NCI-H146 (cell line): ENCODE results near the gene SEMA3F.
"Not testable (repeated sequence)": the region's sequence is repeated elsewhere in the genome, so short reads cannot be mapped to it uniquely, and the experiment has no call there.

ENCODE experiments used
- DNase-seq: peaks from one replicate; lab custom pipeline; 2025; lab: John Stamatoyannopoulos, UW

SEMA3F gene

GRCh38 chr3:50211930-50212329 is 56.8 kb downstream of the SEMA3F start:
- no peak for DNase-seq

GRCh38 chr3:50212502-50212901 is 57.4 kb downstream of the SEMA3F start:
- no peak for DNase-seq

GRCh38 chr3:50212971-50213370 is 57.8 kb downstream of the SEMA3F start:
- no peak for DNase-seq

- DNase-seq: peak; percentile 43
These were observed 58.2 kb downstream of the SEMA3F start for GRCh38 chr3:50213373-50213772.

DNA sequence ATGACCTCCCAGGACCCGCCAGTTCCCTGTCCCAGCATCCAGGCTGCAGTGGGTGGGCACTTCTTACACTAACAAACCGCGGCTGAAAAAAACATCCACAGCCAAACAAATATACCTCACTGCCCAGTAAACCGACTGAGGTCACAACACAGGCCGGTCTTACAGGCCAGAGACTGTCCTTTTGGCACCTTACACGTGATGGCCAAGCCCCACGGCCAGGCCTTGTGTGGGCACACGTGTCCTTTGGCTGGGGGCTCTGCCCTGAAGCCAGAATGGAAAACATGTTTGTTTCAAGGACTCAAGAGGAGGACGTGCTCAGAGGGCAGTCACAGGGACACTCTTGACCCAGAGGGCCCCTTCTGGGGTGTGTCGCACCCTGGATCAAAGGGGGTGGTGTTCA is 59.7 kb downstream of the SEMA3F start:
- no peak for DNase-seq

DNA sequence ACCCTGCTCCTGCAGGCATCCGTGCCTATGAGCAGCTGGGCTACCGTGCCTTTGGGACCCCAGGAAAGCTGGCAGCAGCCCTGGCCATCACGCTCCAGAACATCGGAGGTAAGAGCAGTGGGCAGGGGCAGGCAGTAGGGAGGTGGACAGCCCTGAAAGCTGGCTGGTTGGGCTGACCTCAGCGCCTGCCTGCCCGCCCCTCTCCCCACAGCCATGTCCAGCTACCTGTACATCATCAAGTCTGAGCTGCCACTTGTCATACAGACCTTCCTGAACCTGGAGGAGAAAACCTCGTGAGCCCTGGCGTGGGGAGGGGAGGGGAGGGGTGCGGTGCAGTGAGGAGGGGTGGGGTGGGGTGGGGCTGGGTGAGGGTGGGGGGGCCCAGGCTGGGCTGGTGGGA is 60.4 kb downstream of the SEMA3F start:
- no peak for DNase-seq

- no peak for DNase-seq
These were observed 62.6 kb downstream of the SEMA3F start for GRCh38 chr3:50217681-50218080.

GRCh38 chr3:50218448-50218847 is 63.3 kb downstream of the SEMA3F start:
- DNase-seq: no peak

DNA sequence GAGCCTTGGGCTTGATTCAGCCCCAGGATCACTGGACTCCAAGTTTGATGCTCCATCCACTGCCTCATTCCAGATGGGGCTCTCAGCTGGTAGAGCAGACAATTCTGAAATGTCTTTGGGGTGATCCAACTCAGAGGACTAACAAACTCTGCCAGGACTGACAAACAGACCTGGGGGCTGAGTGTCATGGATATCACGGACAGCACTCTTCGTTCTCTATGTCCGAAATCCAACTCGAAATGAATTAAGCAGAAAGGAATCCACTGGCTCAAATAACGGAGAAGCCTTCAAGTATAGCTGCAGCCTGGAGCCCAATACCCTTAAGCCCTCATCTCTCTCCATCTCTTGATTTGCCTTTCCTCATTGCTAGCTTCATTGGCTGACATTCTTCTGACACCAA is 64.2 kb downstream of the SEMA3F start:
- no peak for DNase-seq

GRCh38 chr3:50220109-50220508 is 65.0 kb downstream of the SEMA3F start:
- DNase-seq: no peak

DNA sequence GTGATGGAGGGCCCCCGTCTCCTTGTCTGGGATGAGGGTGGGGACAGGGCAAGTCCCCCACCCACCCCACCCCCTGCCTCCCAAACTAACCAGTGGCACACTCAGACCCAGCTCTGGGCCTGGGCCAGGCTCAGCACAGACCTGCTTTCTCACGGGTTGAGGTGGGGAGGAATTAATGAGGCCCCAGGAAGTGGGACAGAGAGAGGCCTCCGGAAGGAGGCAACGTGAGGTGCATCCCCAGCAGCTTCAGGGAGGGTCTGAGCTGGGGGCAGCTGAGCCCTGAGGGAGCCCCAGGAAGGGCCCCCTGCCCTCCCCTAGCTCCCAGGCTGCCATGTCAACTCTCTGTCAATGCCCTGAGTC is 65.9 kb downstream of the SEMA3F start:
- no peak for DNase-seq

GRCh38 chr3:50221411-50222168 is 66.5 kb downstream of the SEMA3F start:
- DNase-seq: peak; percentile 9

DNA sequence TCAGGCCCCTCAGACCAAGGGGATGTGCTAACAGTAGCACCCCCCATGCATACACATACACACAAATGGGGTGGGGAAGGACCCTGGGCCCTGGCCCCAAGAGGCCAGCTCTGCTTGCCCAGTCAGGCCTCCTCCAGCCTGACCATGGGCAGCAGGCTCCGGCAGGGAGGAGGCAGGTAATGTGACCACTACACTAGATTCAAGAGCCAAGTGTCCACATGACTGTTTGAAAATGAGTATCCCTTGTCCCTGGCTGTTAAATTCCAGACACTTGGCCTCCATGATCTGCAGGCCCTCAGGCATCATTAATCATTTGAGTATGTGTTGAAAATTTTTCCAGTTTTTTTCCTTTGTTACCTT is 67.0 kb downstream of the SEMA3F start:
- DNase-seq: no peak

- DNase-seq: no peak
These were observed 69.5 kb downstream of the SEMA3F start for GRCh38 chr3:50224639-50225038.

GRCh38 chr3:50226888-50227389 is 71.8 kb downstream of the SEMA3F start:
- DNase-seq: peak; percentile 66

DNA sequence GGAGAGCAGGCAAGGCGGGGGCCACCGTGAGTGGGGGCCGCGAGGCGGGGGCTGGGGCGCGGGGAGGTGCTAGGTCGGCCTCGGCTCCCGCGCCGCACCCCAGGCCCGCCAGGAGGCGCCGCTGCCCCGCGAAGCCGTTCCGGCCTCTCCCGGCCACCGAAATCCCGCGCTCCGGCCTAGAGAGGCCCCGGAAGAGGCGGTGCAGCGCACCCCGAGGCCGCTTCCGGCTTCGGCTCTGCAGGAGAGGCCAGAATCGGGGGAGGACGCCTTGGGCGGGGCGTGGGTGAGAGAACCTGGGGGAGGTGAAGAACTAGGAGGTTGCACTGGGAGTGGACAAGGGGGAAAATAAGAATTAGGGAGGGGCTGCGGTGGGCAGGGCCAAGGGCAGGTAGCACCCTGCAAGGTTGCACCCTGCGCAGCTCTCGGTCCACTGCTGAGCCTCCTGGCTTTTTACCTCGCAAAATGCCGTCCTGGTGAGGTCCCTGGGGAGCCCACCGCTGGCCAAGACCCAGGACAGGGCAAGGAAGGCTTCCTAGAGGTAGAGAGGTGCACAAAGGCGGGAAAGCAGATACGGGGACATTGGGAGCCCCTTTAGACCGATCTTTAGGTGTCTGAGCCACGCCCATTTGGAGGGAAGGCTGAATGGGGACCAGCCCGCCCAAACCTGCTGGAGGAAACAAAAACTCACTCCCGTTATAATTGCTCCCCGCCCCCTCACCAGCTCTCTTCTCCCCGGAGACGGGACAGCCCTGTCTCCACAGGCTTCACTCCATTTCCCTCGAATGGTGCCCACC is 72.5 kb downstream of the SEMA3F start:
- peak; percentile 96 for DNase-seq

- not testable (repeated sequence) for DNase-seq
These were observed 73.2 kb downstream of the SEMA3F start for GRCh38 chr3:50228184-50228763.

DNA sequence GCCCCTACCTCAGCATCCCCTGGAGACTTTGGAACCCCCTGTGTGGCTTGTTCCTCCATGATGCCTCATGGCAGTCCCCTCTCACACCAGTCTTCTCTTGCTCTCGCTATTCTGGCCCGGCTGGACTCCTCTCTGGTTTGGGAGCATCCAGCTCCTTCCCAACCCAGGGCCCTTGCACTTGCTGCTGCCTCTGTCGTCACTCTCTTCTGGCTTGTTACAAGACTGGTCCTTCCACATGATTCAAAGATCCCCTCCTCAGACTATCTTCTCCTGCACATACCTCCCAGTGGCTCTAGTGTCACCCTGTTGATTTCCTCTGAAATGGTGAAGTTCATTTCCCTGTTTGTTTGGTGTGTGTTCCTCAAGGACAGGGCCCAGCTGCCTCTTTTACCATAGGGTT is 74.4 kb downstream of the SEMA3F start:
- DNase-seq: no peak

- DNase-seq: no peak
These were observed 75.1 kb downstream of the SEMA3F start for GRCh38 chr3:50230104-50230793.

DNA sequence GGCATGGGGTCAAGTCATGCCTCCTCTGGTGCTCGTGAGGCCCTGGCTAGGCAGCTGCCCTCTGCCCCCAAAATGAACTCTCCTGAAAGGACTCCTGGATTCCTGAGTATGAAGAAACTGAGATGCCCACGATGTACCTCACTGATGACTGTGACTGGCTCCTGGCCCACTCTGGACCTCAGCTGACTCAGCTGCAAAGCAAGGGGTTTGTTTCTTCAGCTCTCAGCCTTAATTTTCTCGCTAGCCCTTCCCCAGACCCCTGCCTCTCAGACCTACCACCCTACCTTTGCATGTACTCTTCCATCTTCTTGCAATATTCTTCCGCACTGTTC is 75.6 kb downstream of the SEMA3F start:
- DNase-seq: no peak

- DNase-seq: no peak
These were observed 76.5 kb downstream of the SEMA3F start for GRCh38 chr3:50231581-50231980.

GRCh38 chr3:50232303-50232702 is 77.2 kb downstream of the SEMA3F start:
- no peak for DNase-seq

GRCh38 chr3:50233176-50233575 is 78.1 kb downstream of the SEMA3F start:
- no peak for DNase-seq
